Stimulated activated CD8-positive, alpha-beta memory T cell treated with anti-CD3 and anti-CD28 coated beads, Interleukin-15, amount 100 ng/mL, for 1 hour (primary cell): ENCODE data around the gene IER5.
"Not testable (repeated sequence)": the region's sequence is repeated elsewhere in the genome, so short reads cannot be mapped to it uniquely, and the experiment has no call there.

Experiments used
- DNase-seq: peaks from one replicate; pipeline ENCODE4 v3.0.0-alpha.2; 2020; ENCODE audit warnings: low read depth

The IER5 gene

DNA sequence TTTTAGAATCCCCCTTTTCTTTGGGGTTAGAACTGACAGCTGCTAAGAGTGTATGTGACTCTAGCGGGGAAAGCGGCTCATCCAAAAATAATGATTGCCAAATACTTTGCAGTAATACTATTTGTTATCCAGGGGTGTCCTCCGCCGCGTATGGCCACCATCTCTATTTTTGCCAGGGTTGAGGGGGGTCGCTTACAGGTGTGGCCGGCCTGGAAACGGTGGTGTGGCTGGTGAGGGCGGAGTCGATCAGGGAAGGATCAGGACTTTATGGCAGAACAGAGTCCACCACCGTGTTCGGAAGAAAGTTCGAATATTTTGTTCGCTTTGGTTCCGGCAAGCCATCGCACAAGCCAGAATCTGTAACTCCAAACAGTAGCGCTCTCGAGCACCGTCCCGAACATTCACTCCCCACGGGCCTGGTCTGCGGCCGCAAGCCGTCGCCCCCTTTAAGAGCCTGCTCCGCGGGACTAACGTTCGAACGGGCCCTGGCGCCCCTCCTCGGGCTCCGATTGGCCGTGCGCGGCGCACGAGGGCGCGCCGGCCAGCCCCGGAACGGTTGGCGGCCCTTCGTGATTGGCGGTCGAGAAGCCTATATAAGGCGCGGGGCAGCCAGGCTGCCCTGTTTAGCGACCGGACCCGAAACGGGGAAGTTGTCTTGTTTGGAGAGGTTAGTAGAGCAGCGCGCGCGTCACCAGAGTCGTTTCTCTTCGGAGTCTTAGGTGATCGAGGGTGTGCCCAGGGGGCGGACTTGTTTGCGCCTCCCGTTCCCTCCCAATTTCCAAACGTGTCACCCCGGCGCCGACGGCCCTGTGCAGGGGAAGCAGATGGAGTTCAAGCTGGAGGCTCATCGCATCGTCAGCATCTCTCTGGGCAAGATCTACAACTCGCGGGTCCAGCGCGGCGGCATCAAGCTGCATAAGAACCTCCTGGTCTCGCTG lies at the start of gene IER5:
Gene IER5, plus strand, starts transcription at position 622 of the 938 bp plus-strand sequence. Its CDS starts 203 bp downstream, at position 825.
- peak; percentile 92 for DNase-seq

DNA sequence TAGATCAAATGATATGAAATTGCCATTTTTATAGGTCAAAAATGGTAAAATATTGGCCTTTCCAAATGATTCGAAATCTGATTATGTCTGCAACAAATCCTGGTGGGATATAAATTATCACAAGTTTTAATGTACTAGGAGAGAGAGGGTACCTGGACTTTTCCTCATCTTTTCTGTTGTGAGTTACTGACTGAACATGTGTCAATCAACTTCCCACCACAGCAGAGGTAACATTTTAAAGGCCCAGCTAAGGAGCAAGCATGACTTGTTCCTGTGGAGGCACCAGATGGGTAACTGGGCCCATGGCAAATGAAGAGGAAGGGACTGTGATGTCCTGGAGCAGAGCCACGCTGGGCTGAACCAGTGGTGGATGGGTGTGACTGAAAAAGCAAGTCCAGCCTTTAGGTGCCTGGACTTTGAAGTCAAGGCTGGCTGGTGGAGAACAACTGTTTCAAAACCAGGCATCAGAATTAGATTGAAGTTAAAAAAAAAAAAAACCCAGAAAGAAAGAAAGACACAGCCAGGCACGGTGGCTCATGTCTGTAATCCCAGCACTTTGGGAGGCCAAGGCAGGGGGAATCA lies 48.1 kb upstream of the IER5 start:
- no peak for DNase-seq

DNA sequence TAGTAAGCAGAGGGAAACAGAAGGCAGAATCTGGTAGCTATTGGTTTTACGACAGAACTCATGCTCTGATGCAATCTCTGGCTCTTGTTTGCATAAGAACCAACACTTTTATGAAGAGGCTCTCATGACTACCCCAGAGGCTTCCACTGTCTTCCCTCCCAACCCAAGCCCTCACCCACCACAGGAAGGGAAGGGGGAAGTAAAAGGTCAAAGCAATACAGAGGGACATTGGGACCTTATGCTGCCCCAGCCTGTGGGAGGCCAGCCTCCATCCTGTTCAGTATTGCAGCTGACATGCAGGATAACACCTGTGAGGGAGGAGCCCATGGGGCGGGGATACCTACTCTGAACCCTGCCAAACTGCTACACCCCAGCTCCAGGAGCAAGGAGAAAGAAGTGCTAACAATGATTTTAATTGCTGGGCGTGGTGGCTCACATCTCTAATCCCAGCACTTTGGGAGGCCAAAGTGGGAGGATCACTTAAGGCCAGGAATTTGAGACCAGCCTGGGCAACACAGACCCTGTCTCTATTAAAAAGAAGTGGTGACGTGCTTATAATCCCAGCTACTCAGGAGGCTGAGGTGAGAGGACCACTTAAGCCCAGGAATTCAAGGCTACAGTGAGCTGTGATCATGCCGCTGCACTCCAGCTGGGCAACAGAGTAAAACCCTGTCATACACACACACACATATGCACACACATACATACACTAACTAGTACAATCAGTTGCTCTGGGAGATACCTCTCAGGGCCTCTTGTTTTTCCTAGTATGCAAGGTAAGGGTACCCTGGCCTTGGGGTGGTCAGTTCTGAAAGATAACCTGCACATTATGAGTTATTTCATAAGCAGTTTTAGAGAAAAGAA lies 45.2 kb upstream of the IER5 start:
- no peak for DNase-seq

DNA sequence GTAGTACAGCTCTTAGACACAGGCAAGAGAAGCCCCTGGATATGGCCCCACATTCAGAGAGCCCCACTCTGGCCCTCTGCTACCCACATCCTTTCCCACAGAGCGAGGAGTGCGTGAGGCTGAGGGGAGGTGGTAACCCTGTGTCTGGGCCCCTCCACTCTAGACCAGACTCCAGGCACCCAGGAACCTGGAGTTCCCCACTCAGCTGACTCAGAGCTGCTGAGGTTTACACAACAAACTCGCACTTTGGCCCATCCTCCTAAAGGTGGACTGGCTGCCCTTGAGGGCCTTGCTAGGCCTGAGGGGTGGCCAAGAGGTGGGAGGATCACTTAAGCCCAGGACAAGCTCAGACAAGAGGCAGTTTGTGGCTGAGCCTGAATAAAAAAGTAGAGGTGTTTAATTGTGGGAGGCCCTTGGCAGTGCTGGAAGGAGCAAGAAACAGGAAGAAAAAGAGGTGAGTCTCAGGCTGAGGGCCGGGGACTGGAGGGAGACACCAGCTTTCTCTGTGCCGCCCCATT lies 44.0 kb upstream of the IER5 start:
- no peak for DNase-seq

DNA sequence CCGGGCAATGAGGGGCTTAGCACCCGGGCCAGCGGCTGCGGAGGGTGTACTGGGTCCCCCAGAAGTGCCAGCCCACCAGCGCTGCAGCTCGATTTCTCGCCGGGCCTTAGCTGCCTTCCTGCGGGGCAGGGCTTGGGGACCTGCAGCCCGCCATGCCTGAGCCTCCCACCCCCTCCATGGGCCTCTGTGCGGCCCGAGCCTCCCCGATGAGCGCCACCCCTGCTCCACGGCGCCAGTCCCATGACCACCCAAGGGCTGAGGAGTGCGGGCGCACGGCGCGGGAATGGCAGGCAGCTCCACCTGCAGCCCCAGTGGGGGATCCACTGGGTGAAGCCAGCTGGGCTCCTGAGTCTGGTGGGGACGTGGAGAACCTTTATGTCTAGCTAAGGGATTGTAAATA lies 42.6 kb upstream of the IER5 start:
- DNase-seq: not testable (repeated sequence)

DNA sequence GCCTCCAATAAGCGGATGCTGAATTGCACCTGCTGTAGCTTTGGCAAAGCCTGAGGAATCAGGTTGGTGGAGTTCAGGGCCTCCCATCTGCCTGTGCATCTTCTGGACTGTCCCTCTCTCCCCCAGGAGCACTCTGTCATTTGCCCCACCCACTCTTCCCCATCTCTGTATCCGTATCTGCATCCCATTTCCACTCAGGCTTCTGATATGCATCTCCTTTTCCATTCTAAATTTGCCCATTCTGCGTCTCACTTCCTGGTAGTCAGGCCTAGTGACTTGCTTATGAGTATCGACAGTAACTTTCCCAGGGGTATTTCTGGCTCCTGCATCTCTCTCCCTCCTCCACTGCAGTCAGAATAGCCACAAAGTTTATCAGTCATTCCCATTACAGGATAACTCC lies 39.1 kb upstream of the IER5 start:
- DNase-seq: no peak

DNA sequence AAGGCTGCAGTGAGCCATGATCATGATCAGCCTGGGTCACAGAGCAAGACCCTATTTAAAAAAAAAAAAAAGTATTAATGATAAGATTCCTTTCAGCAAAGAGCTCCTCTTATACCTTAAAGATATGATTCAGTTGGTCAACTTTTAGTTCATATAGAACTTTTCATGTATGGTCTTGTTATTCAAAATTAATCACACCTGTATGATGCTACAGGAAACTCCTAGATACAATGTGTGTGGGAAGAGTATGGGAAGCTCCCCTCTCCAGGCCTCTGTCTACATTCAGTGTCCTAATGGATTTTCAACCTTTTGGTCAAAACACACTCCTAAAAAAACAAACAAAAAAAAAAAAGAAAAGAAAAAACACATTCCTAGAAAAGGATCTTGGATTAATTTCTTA lies 37.6 kb upstream of the IER5 start:
- no peak for DNase-seq

DNA sequence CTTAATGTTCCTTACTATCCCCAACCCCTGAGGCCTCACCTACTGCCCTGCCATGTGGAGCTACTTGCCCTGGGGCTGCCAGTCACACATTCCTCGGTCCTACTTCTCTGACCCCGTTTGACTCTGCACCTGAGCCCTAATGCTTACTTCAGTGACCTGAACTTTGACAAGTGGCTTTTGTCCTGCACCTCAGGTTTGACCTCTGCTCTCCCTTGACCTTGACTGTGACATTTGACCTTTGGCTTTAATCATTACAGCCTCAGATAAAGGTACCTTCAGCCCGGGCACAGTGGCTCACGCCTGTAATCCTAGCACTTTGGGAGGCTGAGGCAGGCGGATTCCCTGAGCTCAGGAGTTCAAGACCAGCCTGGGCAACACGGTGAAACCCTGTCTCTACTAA lies 31.9 kb upstream of the IER5 start:
- DNase-seq: no peak

DNA sequence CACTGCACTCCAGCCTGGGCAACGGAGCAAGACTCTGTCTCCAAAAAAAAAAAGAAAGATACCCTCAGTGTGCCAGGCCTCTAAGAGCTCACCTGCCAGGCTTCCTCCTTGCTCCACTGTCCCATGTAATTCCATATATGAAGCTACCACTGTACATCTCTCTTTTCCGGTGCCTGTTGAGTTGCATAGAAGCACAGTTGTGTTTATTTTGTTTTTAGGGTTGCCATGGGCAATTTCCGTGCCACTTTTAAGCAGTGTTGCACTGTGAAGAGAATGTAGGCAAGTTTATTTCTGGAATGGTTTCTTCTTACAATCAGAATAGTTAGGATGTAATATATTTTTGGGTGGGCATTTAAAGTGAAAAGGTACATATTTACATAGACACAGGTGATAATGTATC lies 31.4 kb upstream of the IER5 start:
- DNase-seq: no peak

DNA sequence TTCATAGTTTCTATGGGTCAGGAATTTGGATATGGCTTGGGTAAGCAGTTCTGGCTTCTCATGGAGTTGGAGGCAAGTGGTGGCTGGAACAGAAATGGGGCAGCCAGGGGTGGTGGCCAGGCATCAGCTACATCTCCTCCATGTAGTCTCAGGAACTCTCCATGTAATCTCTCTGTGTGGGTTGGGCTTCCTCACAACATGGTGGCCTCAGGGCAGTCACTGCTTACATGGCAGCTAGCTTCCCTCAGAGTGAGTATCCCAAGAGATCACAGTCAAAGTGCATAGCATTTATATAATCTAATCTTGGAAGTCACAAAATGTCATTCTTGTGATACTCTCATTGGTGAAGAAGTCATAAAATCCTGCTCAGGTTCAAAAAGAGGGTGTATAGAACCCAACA lies 29.1 kb upstream of the IER5 start:
- DNase-seq: no peak

DNA sequence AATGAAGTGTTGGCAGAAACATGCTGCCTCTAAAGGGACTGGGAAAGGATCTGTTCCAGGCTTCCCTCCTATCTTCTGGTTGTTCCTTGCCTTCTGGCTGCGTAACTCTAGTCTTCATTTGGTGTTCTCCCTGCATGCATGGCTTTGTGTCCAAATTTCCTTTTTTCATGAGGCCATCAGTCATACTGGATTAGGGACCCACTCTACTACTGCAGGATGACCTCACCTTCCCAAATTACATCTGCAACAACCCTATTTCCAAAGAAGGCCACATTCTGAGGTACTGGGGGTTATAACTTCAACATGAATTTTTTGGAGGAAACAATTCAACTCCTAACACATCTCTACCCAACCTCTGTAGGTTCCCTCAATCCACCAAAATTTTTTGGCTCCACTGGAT lies 28.4 kb upstream of the IER5 start:
- DNase-seq: no peak

DNA sequence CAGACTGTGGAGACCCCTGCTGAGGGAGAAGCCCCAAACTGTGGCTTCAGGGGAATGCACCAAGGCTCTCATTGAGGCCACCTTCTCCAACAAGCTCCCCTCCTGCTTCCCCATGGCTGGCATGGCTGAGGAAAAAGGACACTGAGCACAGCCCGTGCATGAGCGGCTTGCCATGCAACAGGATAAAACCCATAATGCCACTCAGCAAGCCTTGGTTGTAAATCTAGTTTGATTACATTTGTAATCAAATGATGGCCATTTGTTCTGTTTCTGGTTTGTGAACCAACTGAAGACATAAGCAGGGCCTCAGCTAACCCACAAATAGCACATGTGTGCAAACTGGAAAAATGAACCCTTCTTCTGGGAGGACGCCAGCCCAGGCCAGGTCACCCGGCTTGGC lies 27.6 kb upstream of the IER5 start:
- DNase-seq: not testable (repeated sequence)

DNA sequence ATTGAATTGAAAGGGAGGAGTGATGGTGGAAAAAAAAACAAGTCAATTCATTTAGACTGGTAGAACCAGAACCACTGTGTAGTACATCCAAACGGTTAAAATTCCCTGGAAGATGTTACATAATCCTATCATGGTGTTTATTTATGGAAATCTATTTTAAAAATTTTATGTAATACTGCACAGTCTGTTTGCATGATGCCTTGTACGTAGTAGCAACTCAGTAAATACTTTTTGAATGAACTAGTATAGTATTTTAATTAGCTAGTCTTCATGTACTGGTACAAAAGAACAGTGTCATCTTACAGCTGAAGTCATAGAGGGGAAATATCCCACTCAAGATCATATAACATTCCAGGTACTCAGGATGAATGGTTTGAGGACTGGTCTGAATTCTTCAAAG lies 27.0 kb upstream of the IER5 start:
- no peak for DNase-seq

DNA sequence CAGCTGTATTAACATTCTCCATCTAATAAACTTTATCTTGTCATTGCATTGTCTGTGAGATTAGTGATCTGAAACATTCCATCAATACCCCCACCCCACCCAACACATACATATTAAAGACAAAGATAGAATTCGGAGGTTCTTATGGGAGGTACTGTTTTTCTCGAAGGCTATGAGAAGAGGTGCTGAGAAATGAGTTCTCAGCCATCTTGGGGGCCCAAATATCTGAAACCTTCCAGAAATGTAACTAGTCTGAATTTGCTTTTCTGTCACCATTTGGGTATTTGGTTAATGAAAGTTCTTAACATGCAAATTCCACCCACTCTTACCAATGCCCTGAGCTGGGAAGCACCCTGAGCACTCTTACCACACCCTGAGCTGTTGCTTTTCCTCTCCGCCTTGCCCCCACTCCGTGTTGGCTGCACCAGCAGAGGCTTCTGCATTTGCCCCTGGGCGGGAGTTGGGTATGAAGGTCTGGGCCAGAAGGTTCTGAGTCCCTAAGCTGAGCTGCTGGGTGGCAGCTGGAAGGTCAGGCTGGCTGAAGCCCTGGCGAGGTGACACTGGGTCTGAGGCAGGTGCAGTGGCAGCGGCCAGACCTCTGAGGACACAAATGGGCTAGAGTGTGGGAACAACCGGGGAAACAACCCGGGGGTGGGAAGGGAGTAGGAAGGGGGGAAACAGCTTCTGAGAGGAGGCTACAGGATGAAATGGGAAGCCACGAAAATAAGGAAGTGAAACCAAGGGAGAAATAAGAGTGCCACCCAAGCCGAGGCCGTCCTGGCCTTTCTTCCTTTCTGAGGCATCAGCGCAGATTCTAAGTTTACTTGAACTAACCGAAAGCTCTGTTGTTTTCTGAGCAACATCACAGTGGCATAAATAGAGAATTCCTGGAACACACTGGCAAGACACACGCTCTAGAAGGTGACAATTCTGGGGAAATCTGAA lies 26.3 kb upstream of the IER5 start:
- DNase-seq: no peak

DNA sequence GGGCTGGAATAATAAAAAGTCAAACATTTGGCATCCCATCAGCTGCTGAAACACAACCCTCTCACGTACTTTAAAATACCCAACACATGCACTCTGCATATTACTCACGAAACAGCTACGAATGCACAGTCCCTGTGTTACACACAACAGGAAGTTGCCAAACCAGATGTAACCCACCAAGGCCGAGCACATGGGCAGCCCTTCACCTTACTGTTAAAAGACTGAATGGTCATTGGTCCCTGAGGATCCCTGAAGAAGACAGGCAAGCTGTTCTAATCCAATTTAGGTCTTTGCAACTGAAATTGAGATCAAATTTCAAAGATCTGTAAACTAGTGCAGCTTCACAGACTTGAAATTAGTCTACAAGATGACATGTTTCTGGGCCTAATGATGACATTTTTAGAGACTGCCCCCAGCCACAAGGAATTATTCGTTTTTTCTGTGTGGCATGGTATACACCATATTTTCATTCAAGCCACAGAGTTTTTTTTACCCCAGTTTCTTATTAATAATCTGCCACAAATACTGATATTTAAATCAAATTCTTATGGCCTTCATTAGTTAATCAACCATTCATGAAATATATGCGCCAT lies 25.6 kb upstream of the IER5 start:
- no peak for DNase-seq

DNA sequence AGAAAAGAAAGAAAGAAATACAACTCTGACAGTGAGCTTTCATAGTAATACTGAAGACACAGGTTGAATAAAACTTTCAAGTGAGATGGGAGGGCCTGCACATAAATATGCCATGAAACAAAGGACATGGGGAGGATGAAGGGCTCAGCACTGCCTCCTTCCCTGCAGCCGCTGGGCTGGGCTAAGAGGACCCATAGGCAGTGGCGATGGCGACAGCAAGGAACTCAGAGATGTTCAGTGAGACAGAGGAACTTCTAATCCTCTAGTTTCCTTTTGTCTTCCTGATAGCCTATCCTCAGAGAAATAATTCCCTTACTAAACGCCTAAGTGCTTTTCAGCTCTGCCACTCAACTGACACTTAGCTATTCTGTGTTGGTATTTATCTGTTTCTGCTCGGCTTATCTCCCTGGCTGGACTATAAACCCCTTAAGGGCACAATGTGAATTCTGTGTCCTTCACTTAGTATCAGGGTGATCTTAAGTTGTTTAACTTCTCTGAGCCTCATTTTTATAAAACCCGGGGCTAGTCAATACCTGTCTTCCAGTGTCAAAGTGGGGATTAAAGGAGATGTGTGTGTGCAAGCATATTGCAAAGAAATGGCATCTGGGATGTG lies 24.4 kb upstream of the IER5 start:
- DNase-seq: no peak

DNA sequence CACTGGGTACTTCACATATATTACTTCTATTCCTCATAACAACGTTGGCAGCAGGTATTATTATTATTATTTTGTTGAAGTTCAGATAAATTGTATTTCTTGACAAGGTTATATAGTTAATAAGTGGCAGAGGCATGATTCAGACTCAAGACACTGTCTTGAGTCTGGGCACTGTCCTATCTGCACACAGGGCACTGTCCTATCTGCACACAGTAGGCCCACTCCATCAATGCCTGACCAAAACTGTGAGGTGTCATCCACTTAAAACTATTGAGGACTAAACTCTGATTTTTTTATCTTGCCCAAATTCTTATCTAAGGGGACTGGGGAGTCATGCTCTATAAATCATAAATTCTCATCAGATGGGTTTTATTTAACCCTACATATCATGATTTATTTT lies 23.8 kb upstream of the IER5 start:
- DNase-seq: no peak

DNA sequence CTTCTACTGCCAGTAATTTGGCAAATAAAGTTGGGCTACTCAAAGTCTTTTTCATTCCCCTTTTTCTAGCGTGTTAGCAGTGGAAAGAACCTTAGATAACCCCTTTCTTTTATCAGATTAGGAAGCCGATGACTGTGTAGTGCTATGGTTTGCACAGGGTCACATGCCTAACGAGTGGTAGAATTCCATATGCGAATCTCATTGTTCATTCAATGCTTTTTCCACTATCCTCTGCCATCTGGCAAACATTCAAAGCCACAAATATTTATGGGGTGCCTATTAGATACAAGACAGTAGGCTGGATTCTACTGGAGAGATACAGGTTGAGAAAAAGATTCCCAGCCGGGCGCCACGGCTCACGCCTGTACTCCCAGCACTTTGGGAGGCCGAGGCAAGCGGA lies 14.9 kb upstream of the IER5 start:
- DNase-seq: no peak

DNA sequence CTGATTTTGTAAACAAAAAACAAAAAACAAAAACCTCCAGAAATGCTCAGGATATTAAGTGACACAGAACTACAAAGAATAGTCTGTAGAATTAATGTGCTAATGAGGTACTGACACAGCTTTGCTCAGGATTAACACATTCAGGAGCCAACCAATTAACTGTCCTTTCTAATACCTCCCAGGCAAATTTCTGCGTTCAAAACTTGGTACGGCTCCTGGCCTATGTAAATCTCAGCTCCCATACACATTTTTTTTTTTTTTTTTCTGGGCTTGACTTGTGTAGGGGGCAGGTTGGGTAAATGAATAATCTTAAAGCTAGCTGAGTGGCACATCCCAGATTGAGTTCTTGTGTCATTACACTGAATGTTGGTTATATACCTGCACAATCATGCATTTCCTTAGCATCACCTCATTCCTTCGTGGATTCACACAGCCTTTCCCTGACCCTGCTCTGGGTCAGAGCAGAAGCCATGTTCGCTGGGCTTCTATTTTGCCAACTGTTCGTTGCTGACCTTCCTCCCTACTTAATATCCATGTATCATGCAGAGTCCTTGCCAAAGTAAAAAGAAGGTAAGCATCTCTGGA lies 12.6 kb upstream of the IER5 start:
- DNase-seq: no peak

DNA sequence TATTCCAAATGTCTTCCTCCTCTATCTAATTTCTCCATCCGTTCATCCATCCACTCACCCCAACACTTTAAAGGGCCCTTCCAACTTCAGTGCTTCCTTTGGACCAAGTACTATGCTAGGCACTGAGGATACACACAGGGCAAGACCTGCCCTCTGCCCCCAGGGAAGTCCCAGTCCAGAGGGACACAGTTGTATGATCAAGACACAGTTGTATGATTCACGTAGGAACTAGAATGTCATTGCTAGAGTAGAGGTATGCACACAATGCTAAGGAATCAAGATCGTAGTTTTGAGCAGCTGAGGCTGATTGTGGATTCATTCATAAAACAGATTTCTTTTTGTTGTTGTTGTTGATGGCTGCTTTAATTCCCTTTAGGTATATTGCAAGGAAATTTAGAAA lies 11.6 kb upstream of the IER5 start:
- DNase-seq: no peak
